A549 (cell line): Measurements from ENCODE around the gene TSR3. TPM values are rescaled to one million over a fixed set of nuclear protein-coding genes. Genes with fewer than 3 reads are reported as not detected.
A peak's percentile ranks its signal among the peaks of the same experiment; 100 is the strongest.

Experiments used
- ATAC-seq, 2 experiments: fragments of 200-7000 bp in 1 of 2; fragments of >200 bp in 1 of 2; cut with Nextera tagmentation in 1 of 2; cut with Tn5 transposase in 1 of 2; 3 replicates each; pipeline versions ENCODE4 v1.8.0 to v1.9.1; 2018 to 2020; ENCODE audit warnings: mild to moderate bottlenecking in 1 of 2, moderate library complexity in 1 of 2
- CTCF ChIA-PET: fragments of 300-600 bp; sonication (Branson Sonifier 250); formaldehyde crosslinking; extraction: SDS; loops from one replicate; lab custom pipeline; 2021; ENCODE audit warnings: antibody characterized with exemption, inconsistent platforms; lab: Yijun Ruan, JAX
- POLR2A ChIA-PET: fragments of 350-600 bp; formaldehyde crosslinking; extraction: SDS; loops from one replicate; lab custom pipeline; 2021; ENCODE audit warnings: antibody characterized with exemption, inconsistent platforms; lab: Yijun Ruan, JAX
- DNase-seq, 2 experiments: peaks; one replicate each; pipeline versions ENCODE4 v3.0.0 to v3.0.0-alpha.2; 2011 to 2016; ENCODE audit warnings: low read depth in 1 of 2, low spot score in 1 of 2
- FAIRE-seq: peaks from 2 replicates; lab custom pipeline; 2011; peaks lifted over from hg19 to GRCh38; lab: Jason Lieb, UNC
- H3K27ac ChIP-seq, 2 experiments: fragments of >200 bp; sonication (Bioruptor Twin); formaldehyde crosslinking; 3 replicates each; pipeline ENCODE4 v1.5.1; 2016 to 2017
- H3K4me1 ChIP-seq: fragments of >200 bp; sonication (Bioruptor Twin); formaldehyde crosslinking; 3 replicates; pipeline ENCODE4 v1.6.1; 2016
- H3K4me2 ChIP-seq: fragments of >200 bp; sonication (Bioruptor Twin); formaldehyde crosslinking; 3 replicates; pipeline ENCODE4 v1.6.1; 2016
- H3K4me3 ChIP-seq: fragments of >200 bp; sonication (Bioruptor Twin); formaldehyde crosslinking; 3 replicates; pipeline ENCODE4 v1.5.1; 2016
- H3K9me3 ChIP-seq: fragments of >200 bp; sonication (Bioruptor Twin); formaldehyde crosslinking; 3 replicates; pipeline ENCODE4 v1.6.1; 2016
- CHD4 ChIP-seq: fragments of 200-600 bp; sonication (generic); IDR thresholded peaks from 2 replicates; pipeline ENCODE4 v1.6.1; 2016; ENCODE audit warnings: antibody characterized with exemption, mild to moderate bottlenecking, borderline replicate concordance
- FOSB ChIP-seq: fragments of 250-450 bp; sonication (Bioruptor Pico); IDR thresholded peaks from 2 replicates; pipeline ENCODE4 v1.5.0; 2020; ENCODE audit warnings: mild to moderate bottlenecking, moderate library complexity
- HEYL ChIP-seq: fragments of 250-450 bp; sonication (Bioruptor Pico); IDR thresholded peaks from 2 replicates; pipeline ENCODE4 v1.8.0; 2021; ENCODE audit warnings: mild to moderate bottlenecking, moderate library complexity
- KDM1A ChIP-seq: fragments of 200-600 bp; sonication (generic); IDR thresholded peaks from 2 replicates; pipeline ENCODE4 v1.6.1; 2016; ENCODE audit warnings: low read depth, mild to moderate bottlenecking
- MAFK ChIP-seq: fragments of 450-650 bp; IDR thresholded peaks from 2 replicates; pipeline ENCODE4 v1.6.1; 2014; ENCODE audit not compliant: partially characterized antibody
- MAX ChIP-seq: IDR thresholded peaks from 2 replicates; pipeline ENCODE4 v1.6.1; 2012
- MAZ ChIP-seq: fragments of 150-350 bp; IDR thresholded peaks from 2 replicates; pipeline ENCODE4 v1.6.1; 2014; ENCODE audit warnings: antibody characterized with exemption, low read depth, low read length, borderline replicate concordance
- MYC ChIP-seq: IDR thresholded peaks from 2 replicates; pipeline ENCODE4 v1.6.1; 2012; ENCODE audit warnings: mild to moderate bottlenecking, inconsistent platforms, low read length, improper control_type of control experiment, borderline replicate concordance
- NFE2L2 ChIP-seq: fragments of 150-350 bp; conservative IDR thresholded peaks from 2 replicates; pipeline ENCODE4 v1.6.1; 2014; ENCODE audit warnings: low read length
- NPAS2 ChIP-seq: fragments of 250-450 bp; sonication (Bioruptor Pico); IDR thresholded peaks from 2 replicates; pipeline ENCODE4 v1.8.0; 2022; ENCODE audit warnings: mild to moderate bottlenecking, moderate library complexity, borderline replicate concordance
- PHF8 ChIP-seq: fragments of 200-600 bp; sonication (generic); IDR thresholded peaks from 2 replicates; pipeline ENCODE4 v1.6.1; 2016; ENCODE audit warnings: low read depth, mild to moderate bottlenecking, antibody characterized with exemption, moderate library complexity, borderline replicate concordance
- POLR2A ChIP-seq: IDR thresholded peaks from 2 replicates; pipeline ENCODE4 v1.6.1; 2012; ENCODE audit warnings: mild to moderate bottlenecking, low read length
- RARB ChIP-seq: fragments of 250-450 bp; sonication (Bioruptor Pico); IDR thresholded peaks from 2 replicates; pipeline ENCODE4 v1.8.0; 2021; ENCODE audit warnings: mild to moderate bottlenecking, moderate library complexity
- TFCP2L1 ChIP-seq: fragments of 250-450 bp; sonication (Bioruptor Pico); IDR thresholded peaks from 2 replicates; pipeline ENCODE4 v1.5.0; 2021; ENCODE audit warnings: mild to moderate bottlenecking
- TP53 ChIP-seq: fragments of 250-450 bp; sonication (Bioruptor Pico); IDR thresholded peaks from 2 replicates; pipeline ENCODE4 v1.5.0; 2021; ENCODE audit warnings: mild to moderate bottlenecking, moderate library complexity
- ZFP36 ChIP-seq: fragments of 450-650 bp; IDR thresholded peaks from 2 replicates; pipeline ENCODE4 v1.6.1; 2014; ENCODE audit warnings: borderline replicate concordance; ENCODE audit not compliant: partially characterized antibody
- ZNF302 ChIP-seq: fragments of 250-450 bp; sonication (Bioruptor Pico); IDR thresholded peaks from 2 replicates; pipeline ENCODE4 v1.9.0; 2021; ENCODE audit warnings: inconsistent platforms, mild to moderate bottlenecking, moderate library complexity
- WGBS: methylation state at CpG from one replicate; pipeline ENCODE4 v1.1.6; 2017; ENCODE audit errors: missing lambda C conversion rate; 5-methylcytosine and 5-hydroxymethylcytosine counted together
- polyA plus RNA-seq, 4 experiments: library from polyadenylated mRNA; depleted of rRNA in 3 of 4; stranded (reverse); fragments of >200 nt; fragmentation: RNase III in 1 of 4; extraction: RNeasy Plus Mini Kit Qiagen cat#74134 plus additional on column Dnase treatment in 1 of 4; gene quantifications; 2 replicates in 3 of 4; 3 replicates in 1 of 4; pipeline ENCODE4 v1.2.3, GENCODE V29; 2011 to 2017

The TSR3 gene
- polyA plus RNA-seq, 2 of the 4 experiments (the other 2 are of a cell fraction) = 32.6 to 52.3 TPM

- Histone ChIP-seq H3K4me2 (peak overlapping the region; percentile 99), H3K27ac (peak overlapping the region; percentile 93 to 100), H3K9me3 (no peaks in the 10 kb centered on the region), H3K4me3 (peak overlapping the region; percentile 70), H3K4me1 (peaks cover 27% of the 10 kb centered on the region)
- ChIA-PET POLR2A (interaction anchor here (0.6 to 2.5 kb wide), 4 partner anchors 11 to 42 kb away, joined by 3 to 8 read pairs (median 5); no protein-coding TSS in a partner anchor), CTCF (interaction anchor here (0.6 to 11.4 kb wide), 6 partner anchors 8 to 1644 kb away, joined by 3 to 127 read pairs (median 4); no protein-coding TSS in a partner anchor)
- 54% methylated on average over 10 of the region's 10 CpGs for WGBS
- TF ChIP-seq KDM1A (no peak), POLR2A (no peak), MAX (peak; percentile 52)
- peak in 1 of 2 experiments; percentile 24; a peak in 3 of 6 replicates for ATAC-seq
- FAIRE-seq = no peak
- no peak for DNase-seq
Measured at GRCh38 chr16:1377406-1378010, 25.8 kb upstream of the TSR3 start.

GRCh38 chr16:1375741-1376410 lies 24.2 kb upstream of the TSR3 start:
- Histone ChIP-seq H3K4me2 (no peak overlapping the region), H3K4me3 (no peak overlapping the region), H3K27ac (peak overlapping the region in 1 of 2 experiments; percentile 38; a peak in 2 of 6 replicates), H3K9me3 (no peaks in the 10 kb centered on the region), H3K4me1 (peaks cover 27% of the 10 kb centered on the region)
- TF ChIP-seq RARB (CRISPR knock-in tag) (no peak), NPAS2 (CRISPR knock-in tag) (no peak), ZFP36 (no peak), TFCP2L1 (no peak), FOSB (CRISPR knock-in tag) (no peak), MAZ (no peak)
- FAIRE-seq = no peak
- DNase-seq = no peak
- CTCF ChIA-PET = interaction anchor here (11.4 kb wide), 1 partner anchor 13 kb away, joined by 127 read pairs; no protein-coding TSS in a partner anchor
- ATAC-seq = no peak
- POLR2A ChIA-PET = no interaction called here
- 87% methylated on average over 11 of the region's 19 CpGs for WGBS

GRCh38 chr16:1375298-1375640 lies 23.6 kb upstream of the TSR3 start:
- FAIRE-seq (no peak), ATAC-seq (no peak)
- ChIA-PET CTCF (interaction anchor here (0.9 to 11.4 kb wide), 2 partner anchors 13 to 25 kb away, joined by 3 to 127 read pairs; no protein-coding TSS in a partner anchor), POLR2A (no interaction called here)
- no peak overlapping the region for H3K4me2 ChIP-seq
- no peak for TF ChIP-seq MYC
- no peak for TF ChIP-seq PHF8
- TF ChIP-seq MAX = no peak
- TF ChIP-seq ZNF302 (CRISPR knock-in tag) = no peak
- TF ChIP-seq, all 56 proteins: peak for 0
- Histone ChIP-seq H3K4me1 (peaks cover 27% of the 10 kb centered on the region), H3K27ac (peak overlapping the region in 1 of 2 experiments; percentile 15; a peak in 1 of 6 replicates), H3K4me3 (no peak overlapping the region), H3K9me3 (no peaks in the 10 kb centered on the region)
- 88% methylated on average over 23 of the region's 24 CpGs for WGBS
- no peak for DNase-seq

- WGBS = 92% methylated on average over 27 of the region's 46 CpGs
- Histone ChIP-seq H3K27ac (peak overlapping the region in 1 of 2 experiments; percentile 15; a peak in 2 of 6 replicates), H3K4me2 (no peak overlapping the region), H3K4me1 (peaks cover 22% of the 10 kb centered on the region), H3K4me3 (no peak overlapping the region), H3K9me3 (no peaks in the 10 kb centered on the region)
- ChIA-PET CTCF (interaction anchor here (0.9 to 11.4 kb wide), 2 partner anchors 12 to 24 kb away, joined by 3 to 127 read pairs; no protein-coding TSS in a partner anchor), POLR2A (no interaction called here)
- FAIRE-seq (no peak), ATAC-seq (no peak), DNase-seq (no peak)
- TF ChIP-seq MAFK (peak; percentile 18), CHD4 (no peak), HEYL (CRISPR knock-in tag) (no peak), ZFP36 (no peak), MAX (no peak), NFE2L2 (no peak), TP53 (CRISPR knock-in tag) (no peak)
Measured at GRCh38 chr16:1374418-1375297, 23.0 kb upstream of the TSR3 start.
